ENCODE results near the gene GFPT1. TPM values are rescaled to one million over a fixed set of nuclear protein-coding genes. Genes with fewer than 3 reads are reported as not detected.
"Not testable (repeated sequence)": the region's sequence is repeated elsewhere in the genome, so short reads cannot be mapped to it uniquely, and the experiment has no call there.

GFPT1 gene
- total and polyA plus RNA-seq, 9 of the 15 experiments (the other 6 are each of a cell fraction or from before 2014, with no cell fraction given), result 6.6 to 38.3 (median 15.9) TPM

DNA sequence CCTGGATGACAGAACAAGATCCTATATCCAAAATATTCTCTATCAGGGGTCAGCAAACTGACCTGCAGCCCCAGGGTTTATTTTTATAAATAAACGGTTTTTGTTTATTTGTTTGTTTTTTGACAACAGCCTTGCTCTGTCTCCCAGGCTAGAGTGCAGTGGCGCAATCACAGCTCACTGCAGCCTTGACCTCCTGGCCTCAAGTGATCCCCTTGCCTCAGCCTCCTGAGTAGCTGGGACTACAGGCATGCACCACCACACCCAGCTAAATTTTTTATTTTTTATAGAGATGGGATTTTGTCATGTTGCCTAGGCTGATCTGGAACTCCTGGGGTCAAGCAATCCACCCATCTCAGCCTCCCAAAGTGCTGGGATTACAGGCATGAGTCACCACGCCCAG is 32.1 kb downstream of the GFPT1 start:
- intact Hi-C loops (cut with micrococcal nuclease); CTCF ChIA-PET (ENCODE audit: low intra/inter-chr PET ratio); BruUV-seq (replicated peaks); H4K20me1 ChIP-seq (replicated peaks; ENCODE audit: control insufficient read depth, insufficient read depth, low read length); H3K4me2 ChIP-seq (ENCODE audit: insufficient read depth, low read length); H3K9me1 ChIP-seq (ENCODE audit: control insufficient read depth, insufficient read depth, low read length); H3K4me1 ChIP-seq (replicated peaks in 1 of 2; ENCODE audit: control insufficient read depth in 2 of 2, insufficient read depth in 2 of 2, low read length in 2 of 2); H3K9me3 ChIP-seq (replicated peaks; ENCODE audit: control insufficient read depth, insufficient read depth, low read depth, low read length); H3K27ac ChIP-seq (ENCODE audit: extremely low read depth, low read depth, low read length); H2AFZ ChIP-seq (ENCODE audit: low read depth, low read length); H3K79me2 ChIP-seq (ENCODE audit: control insufficient read depth, insufficient read depth, low read length); H3K4me3 ChIP-seq; in situ Hi-C loops (cut with MboI); H3K9ac ChIP-seq (ENCODE audit: insufficient read depth in 1 of 2, low read depth in 2 of 2, low read length in 2 of 2); H3K27me3 ChIP-seq (ENCODE audit: control insufficient read depth in 2 of 2, insufficient read depth in 2 of 2, low read length in 2 of 2); FAIRE-seq; DNase-seq (ENCODE audit: extremely low read depth in 1 of 4, low spot score in 3 of 4): not testable (repeated sequence)
- H3K36me3 ChIP-seq (ENCODE audit: control insufficient read depth, insufficient read depth, low read length), result peaks cover 76% of the 10 kb centered on the region
- POLR2A ChIA-PET, result interaction anchor here (0.6 to 2.6 kb wide), 4 partner anchors 10 to 230 kb away, joined by 3 to 8 read pairs (median 4); no protein-coding TSS in a partner anchor
- peak; percentile 14 for ATAC-seq
- 75% methylated on average over 3 of the region's 3 CpGs for WGBS (ENCODE audit: insufficient coverage, low coverage, missing lambda C conversion rate)

DNA sequence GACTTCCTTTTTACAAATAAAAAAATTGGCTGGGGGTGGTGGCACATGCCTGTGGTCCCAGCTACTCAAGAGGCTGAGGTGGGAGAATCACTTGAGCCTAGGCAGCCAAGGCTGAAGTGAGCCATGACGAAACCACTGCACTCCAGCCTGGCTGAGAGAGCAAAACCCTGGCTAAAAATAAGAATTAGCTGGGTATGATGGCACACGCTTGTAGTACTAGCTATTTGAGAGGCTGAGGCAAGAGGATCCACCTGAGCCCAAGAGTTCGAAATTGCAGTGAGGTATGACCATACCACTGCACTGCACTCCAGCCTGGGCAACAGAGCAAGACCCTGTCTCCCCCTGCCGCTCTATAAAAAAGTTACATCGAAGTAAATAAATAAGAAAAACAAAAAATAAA is 33.7 kb downstream of the GFPT1 start:
- H2AFZ ChIP-seq (ENCODE audit: low read depth, low read length), result no peak overlapping the region
- no peaks in the 10 kb centered on the region for H4K20me1 ChIP-seq (replicated peaks; ENCODE audit: control insufficient read depth, insufficient read depth, low read length)
- no TSS peak for BruUV-seq (replicated peaks)
- DNase-seq (ENCODE audit: extremely low read depth in 1 of 4, low spot score in 3 of 4), result no peak
- in situ Hi-C loops (cut with MboI), result no loop called here
- no peaks in the 10 kb centered on the region for H3K9me1 ChIP-seq (ENCODE audit: control insufficient read depth, insufficient read depth, low read length)
- no peaks in the 10 kb centered on the region for H3K27me3 ChIP-seq (ENCODE audit: control insufficient read depth in 2 of 2, insufficient read depth in 2 of 2, low read length in 2 of 2)
- H3K36me3 ChIP-seq (ENCODE audit: control insufficient read depth, insufficient read depth, low read length), result peaks cover 78% of the 10 kb centered on the region
- no peaks in the 10 kb centered on the region for H3K9me3 ChIP-seq (replicated peaks; ENCODE audit: control insufficient read depth, insufficient read depth, low read depth, low read length)
- ChIA-PET CTCF (ENCODE audit: low intra/inter-chr PET ratio) (no interaction called here), POLR2A (interaction anchor here (1.0 to 2.6 kb wide), 4 partner anchors 9 to 13 kb away, joined by 3 to 8 read pairs (median 4); no protein-coding TSS in a partner anchor)
- no peak for ATAC-seq
- H3K79me2 ChIP-seq (ENCODE audit: control insufficient read depth, insufficient read depth, low read length), result no peaks in the 10 kb centered on the region; the same call in 2 of the 3 replicates
- no peak for FAIRE-seq
- no peaks in the 10 kb centered on the region for H3K4me1 ChIP-seq (replicated peaks in 1 of 2; ENCODE audit: control insufficient read depth in 2 of 2, insufficient read depth in 2 of 2, low read length in 2 of 2)
- H3K4me3 ChIP-seq, result no peak overlapping the region
- intact Hi-C loops (cut with micrococcal nuclease), result no loop called here
- H3K27ac ChIP-seq (ENCODE audit: extremely low read depth, low read depth, low read length), result no peak overlapping the region
- 93% methylated on average over 5 of the region's 5 CpGs for WGBS (ENCODE audit: insufficient coverage, low coverage, missing lambda C conversion rate)
- no peak overlapping the region for H3K4me2 ChIP-seq (ENCODE audit: insufficient read depth, low read length)
- peak overlapping the region in 1 of 2 experiments; percentile 32; a peak in 1 of 4 replicates for H3K9ac ChIP-seq (ENCODE audit: insufficient read depth in 1 of 2, low read depth in 2 of 2, low read length in 2 of 2)
- TF ChIP-seq, protein P1, sequence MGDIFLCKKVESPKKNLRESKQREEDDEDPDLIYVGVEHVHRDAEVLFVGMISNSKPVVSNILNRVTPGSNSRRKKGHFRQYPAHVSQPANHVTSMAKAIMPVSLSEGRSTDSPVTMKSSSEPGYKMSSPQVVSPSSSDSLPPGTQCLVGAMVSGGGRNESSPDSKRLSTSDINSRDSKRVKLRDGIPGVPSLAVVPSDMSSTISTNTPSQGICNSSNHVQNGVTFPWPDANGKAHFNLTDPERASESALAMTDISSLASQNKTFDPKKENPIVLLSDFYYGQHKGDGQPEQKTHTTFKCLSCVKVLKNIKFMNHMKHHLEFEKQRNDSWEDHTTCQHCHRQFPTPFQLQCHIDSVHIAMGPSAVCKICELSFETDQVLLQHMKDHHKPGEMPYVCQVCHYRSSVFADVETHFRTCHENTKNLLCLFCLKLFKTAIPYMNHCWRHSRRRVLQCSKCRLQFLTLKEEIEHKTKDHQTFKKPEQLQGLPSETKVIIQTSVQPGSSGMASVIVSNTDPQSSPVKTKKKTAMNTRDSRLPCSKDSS (IDR thresholded peaks at IDR 0.05; ENCODE audit: low read depth, partially characterized antibody), result no peak
- TF ChIP-seq, protein P2, sequence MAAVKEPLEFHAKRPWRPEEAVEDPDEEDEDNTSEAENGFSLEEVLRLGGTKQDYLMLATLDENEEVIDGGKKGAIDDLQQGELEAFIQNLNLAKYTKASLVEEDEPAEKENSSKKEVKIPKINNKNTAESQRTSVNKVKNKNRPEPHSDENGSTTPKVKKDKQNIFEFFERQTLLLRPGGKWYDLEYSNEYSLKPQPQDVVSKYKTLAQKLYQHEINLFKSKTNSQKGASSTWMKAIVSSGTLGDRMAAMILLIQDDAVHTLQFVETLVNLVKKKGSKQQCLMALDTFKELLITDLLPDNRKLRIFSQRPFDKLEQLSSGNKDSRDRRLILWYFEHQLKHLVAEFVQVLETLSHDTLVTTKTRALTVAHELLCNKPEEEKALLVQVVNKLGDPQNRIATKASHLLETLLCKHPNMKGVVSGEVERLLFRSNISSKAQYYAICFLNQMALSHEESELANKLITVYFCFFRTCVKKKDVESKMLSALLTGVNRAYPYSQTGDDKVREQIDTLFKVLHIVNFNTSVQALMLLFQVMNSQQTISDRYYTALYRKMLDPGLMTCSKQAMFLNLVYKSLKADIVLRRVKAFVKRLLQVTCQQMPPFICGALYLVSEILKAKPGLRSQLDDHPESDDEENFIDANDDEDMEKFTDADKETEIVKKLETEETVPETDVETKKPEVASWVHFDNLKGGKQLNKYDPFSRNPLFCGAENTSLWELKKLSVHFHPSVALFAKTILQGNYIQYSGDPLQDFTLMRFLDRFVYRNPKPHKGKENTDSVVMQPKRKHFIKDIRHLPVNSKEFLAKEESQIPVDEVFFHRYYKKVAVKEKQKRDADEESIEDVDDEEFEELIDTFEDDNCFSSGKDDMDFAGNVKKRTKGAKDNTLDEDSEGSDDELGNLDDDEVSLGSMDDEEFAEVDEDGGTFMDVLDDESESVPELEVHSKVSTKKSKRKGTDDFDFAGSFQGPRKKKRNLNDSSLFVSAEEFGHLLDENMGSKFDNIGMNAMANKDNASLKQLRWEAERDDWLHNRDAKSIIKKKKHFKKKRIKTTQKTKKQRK (IDR thresholded peaks at IDR 0.05; ENCODE audit: borderline replicate concordance, low read depth, low read length), result no peak
- TF ChIP-seq TAF9B (IDR thresholded peaks at IDR 0.05; ENCODE audit: partially characterized antibody), result no peak
- TF ChIP-seq, protein P3, sequence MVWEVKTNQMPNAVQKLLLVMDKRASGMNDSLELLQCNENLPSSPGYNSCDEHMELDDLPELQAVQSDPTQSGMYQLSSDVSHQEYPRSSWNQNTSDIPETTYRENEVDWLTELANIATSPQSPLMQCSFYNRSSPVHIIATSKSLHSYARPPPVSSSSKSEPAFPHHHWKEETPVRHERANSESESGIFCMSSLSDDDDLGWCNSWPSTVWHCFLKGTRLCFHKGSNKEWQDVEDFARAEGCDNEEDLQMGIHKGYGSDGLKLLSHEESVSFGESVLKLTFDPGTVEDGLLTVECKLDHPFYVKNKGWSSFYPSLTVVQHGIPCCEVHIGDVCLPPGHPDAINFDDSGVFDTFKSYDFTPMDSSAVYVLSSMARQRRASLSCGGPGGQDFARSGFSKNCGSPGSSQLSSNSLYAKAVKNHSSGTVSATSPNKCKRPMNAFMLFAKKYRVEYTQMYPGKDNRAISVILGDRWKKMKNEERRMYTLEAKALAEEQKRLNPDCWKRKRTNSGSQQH (CRISPR knock-in tag; IDR thresholded peaks at IDR 0.05), result no peak
- TF ChIP-seq, protein P4, sequence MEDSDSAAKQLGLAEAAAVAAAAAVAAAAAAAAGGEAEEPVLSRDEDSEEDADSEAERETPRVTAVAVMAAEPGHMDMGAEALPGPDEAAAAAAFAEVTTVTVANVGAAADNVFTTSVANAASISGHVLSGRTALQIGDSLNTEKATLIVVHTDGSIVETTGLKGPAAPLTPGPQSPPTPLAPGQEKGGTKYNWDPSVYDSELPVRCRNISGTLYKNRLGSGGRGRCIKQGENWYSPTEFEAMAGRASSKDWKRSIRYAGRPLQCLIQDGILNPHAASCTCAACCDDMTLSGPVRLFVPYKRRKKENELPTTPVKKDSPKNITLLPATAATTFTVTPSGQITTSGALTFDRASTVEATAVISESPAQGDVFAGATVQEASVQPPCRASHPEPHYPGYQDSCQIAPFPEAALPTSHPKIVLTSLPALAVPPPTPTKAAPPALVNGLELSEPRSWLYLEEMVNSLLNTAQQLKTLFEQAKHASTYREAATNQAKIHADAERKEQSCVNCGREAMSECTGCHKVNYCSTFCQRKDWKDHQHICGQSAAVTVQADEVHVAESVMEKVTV (CRISPR knock-in tag; IDR thresholded peaks at IDR 0.05), result no peak
- no peak for TF ChIP-seq BRD9 (IDR thresholded peaks at IDR 0.05; ENCODE audit: low read depth, partially characterized antibody)
- no peak for TF ChIP-seq ATF7 (IDR thresholded peaks at IDR 0.05)
